Mesenchymal stem cell (in vitro differentiated cells and primary cell): Measurements from ENCODE around the gene ANKS1B.

ENCODE experiments used
- DNase-seq: peaks from one replicate; pipeline ENCODE4 v3.0.0-alpha.2; 2013
- H2AFZ ChIP-seq: one replicate; pipeline ENCODE4 v1.6.1; 2013; ENCODE audit warnings: low read depth, mild to moderate bottlenecking, control low read depth, inconsistent platforms, low read length, moderate library complexity
- H2AK5ac ChIP-seq: 2 replicates; pipeline ENCODE4 v1.6.1; 2013; ENCODE audit warnings: low read length, moderate library complexity, mild to moderate bottlenecking, inconsistent platforms; ENCODE audit not compliant: severe bottlenecking
- H2BK120ac ChIP-seq: one replicate; pipeline ENCODE4 v1.6.1; 2013; ENCODE audit warnings: low read depth, mild to moderate bottlenecking, inconsistent platforms, low read length, moderate library complexity
- H2BK12ac ChIP-seq, 2 experiments: one replicate each; pipeline ENCODE4 v1.6.1; 2013; ENCODE audit warnings: inconsistent platforms in 2 of 2, low read length in 2 of 2, mild to moderate bottlenecking in 2 of 2, moderate library complexity in 2 of 2, control low read depth in 1 of 2
- H2BK15ac ChIP-seq: one replicate; pipeline ENCODE4 v1.6.1; 2013; ENCODE audit warnings: mild to moderate bottlenecking, low read depth, inconsistent platforms; ENCODE audit not compliant: poor library complexity, severe bottlenecking
- H2BK5ac ChIP-seq: 2 replicates; pipeline ENCODE4 v1.6.1; 2013; ENCODE audit warnings: low read depth, mild to moderate bottlenecking, low read length, control low read depth, inconsistent platforms; ENCODE audit not compliant: poor library complexity, severe bottlenecking
- H3K14ac ChIP-seq, 2 experiments: one replicate each; pipeline ENCODE4 v1.6.1; 2013; ENCODE audit warnings: inconsistent platforms in 2 of 2, low read length in 2 of 2, control low read depth in 1 of 2, mild to moderate bottlenecking in 1 of 2, moderate library complexity in 1 of 2
- H3K18ac ChIP-seq, 2 experiments: one replicate each; pipeline ENCODE4 v1.6.1; 2013; ENCODE audit warnings: inconsistent platforms in 2 of 2, low read length in 2 of 2, control low read depth in 1 of 2, low read depth in 1 of 2, mild to moderate bottlenecking in 1 of 2
- H3K23ac ChIP-seq, 2 experiments: one replicate each; pipeline ENCODE4 v1.6.1; 2013; ENCODE audit warnings: inconsistent platforms in 2 of 2, low read length in 2 of 2, mild to moderate bottlenecking in 2 of 2, moderate library complexity in 2 of 2, control low read depth in 1 of 2
- H3K27ac ChIP-seq: 2 replicates; pipeline ENCODE4 v1.5.1; 2013; ENCODE audit warnings: mild to moderate bottlenecking, moderate library complexity, low read length, control low read depth, inconsistent platforms; ENCODE audit not compliant: poor library complexity, severe bottlenecking
- H3K27me3 ChIP-seq, 2 experiments: 2 replicates each; pipeline versions ENCODE4 v1.6.1 to v1.7.0; 2013; ENCODE audit warnings: low read length in 2 of 2, mild to moderate bottlenecking in 2 of 2, moderate library complexity in 2 of 2, control low read depth in 1 of 2, inconsistent platforms in 1 of 2; ENCODE audit not compliant: control insufficient read depth in 1 of 2, insufficient read depth in 1 of 2
- H3K36me3 ChIP-seq, 2 experiments: 2 replicates each; pipeline versions ENCODE4 v1.6.1 to v1.7.0; 2013; ENCODE audit warnings: low read length in 2 of 2, control low read depth in 1 of 2, inconsistent platforms in 1 of 2, low read depth in 1 of 2, mild to moderate bottlenecking in 1 of 2; ENCODE audit not compliant: insufficient read depth in 2 of 2, control insufficient read depth in 1 of 2
- H3K4ac ChIP-seq, 2 experiments: one replicate each; pipeline ENCODE4 v1.6.1; 2013; ENCODE audit warnings: inconsistent platforms in 2 of 2, low read length in 2 of 2, mild to moderate bottlenecking in 2 of 2, moderate library complexity in 2 of 2, control low read depth in 1 of 2, low read depth in 1 of 2
- H3K4me1 ChIP-seq: 2 replicates; pipeline ENCODE4 v1.6.1; 2013; ENCODE audit warnings: low read depth, low read length, control low read depth; ENCODE audit not compliant: control insufficient read depth, insufficient read depth
- H3K4me2 ChIP-seq: 2 replicates; pipeline ENCODE4 v1.6.1; 2013; ENCODE audit warnings: low read length, mild to moderate bottlenecking, inconsistent platforms; ENCODE audit not compliant: poor library complexity, severe bottlenecking
- H3K4me3 ChIP-seq, 2 experiments: 2 replicates each; pipeline versions ENCODE4 v1.5.1 to v1.7.0; 2013; ENCODE audit warnings: low read length in 2 of 2, mild to moderate bottlenecking in 2 of 2, control low read depth in 1 of 2, low read depth in 1 of 2; ENCODE audit not compliant: insufficient read depth in 1 of 2
- H3K79me1 ChIP-seq: replicated peaks from 2 replicates; pipeline ENCODE4 v1.6.1; 2013; ENCODE audit warnings: mild to moderate bottlenecking, control low read depth, low read length, inconsistent platforms; ENCODE audit not compliant: poor library complexity, severe bottlenecking
- H3K9ac ChIP-seq: 2 replicates; pipeline ENCODE4 v1.7.0; 2013; ENCODE audit warnings: mild to moderate bottlenecking, low read length, moderate library complexity
- H3K9me3 ChIP-seq: 2 replicates; pipeline ENCODE4 v1.7.0; 2013; ENCODE audit warnings: mild to moderate bottlenecking, low read length; ENCODE audit not compliant: control insufficient read depth
- H4K8ac ChIP-seq: one replicate; pipeline ENCODE4 v1.6.1; 2013; ENCODE audit warnings: inconsistent platforms, mild to moderate bottlenecking, low read length, moderate library complexity
- H4K91ac ChIP-seq: one replicate; pipeline ENCODE4 v1.6.1; 2013; ENCODE audit warnings: mild to moderate bottlenecking, low read length, inconsistent platforms
- WGBS: methylation state at CpG from one replicate; pipeline ENCODE4 v1.1.7; 2013; ENCODE audit warnings: mixed read lengths; 5-methylcytosine and 5-hydroxymethylcytosine counted together

ANKS1B gene

DNA sequence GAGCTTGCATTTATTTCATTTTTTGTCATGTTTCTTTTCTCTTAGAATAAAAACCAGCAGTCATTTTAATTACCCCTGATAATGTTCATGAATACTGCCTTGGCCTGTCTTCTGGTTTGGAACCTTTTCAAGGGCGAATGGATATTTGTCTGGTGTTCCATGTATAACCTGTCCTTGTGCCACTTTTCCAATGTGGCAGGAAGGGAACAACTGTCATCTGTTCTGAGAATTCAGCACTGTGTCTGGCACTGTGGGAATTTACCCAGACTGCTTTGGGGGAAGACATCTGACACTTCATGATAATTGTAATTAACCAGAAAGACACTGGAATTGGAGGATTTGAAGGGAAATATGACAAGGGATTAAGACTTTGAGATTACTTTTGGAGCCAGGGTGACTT is 986.8 kb downstream of the ANKS1B start:
- H3K14ac ChIP-seq = no peak overlapping the region
- DNase-seq = no peak
- 82% methylated on average over 1 of the region's 1 CpG for WGBS

DNA sequence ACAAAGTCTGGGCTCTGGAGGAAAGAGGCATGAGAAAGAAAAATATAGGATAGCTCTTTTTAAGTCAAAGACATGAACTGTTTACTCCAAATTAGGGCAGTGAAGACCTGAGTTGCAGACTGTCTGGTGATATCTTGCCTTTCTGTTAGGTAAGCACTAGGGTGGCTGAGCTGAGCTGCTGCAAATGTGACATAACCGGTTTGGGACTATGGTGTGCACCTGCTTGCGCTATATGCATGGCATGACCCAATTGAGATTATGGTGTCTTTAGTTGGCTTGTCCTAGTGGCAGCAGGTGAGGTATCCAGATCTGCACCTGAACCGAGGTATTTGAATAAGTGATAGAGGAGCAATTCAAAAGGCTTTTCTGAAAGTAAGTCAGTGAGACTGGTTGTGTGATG is 994.1 kb downstream of the ANKS1B start:
- H3K14ac ChIP-seq = peak overlapping the region in 1 of 2 experiments; percentile 29
- WGBS = 70% methylated on average over 3 of the region's 3 CpGs
- no peaks in the 10 kb centered on the region for H3K4me1 ChIP-seq
- H2BK5ac ChIP-seq = no peak overlapping the region
- H2AK5ac ChIP-seq = no peak overlapping the region
- H3K27me3 ChIP-seq = no peaks in the 10 kb centered on the region
- H2BK12ac ChIP-seq = no peak overlapping the region
- no peak overlapping the region for H4K8ac ChIP-seq
- DNase-seq = no peak
- no peak overlapping the region for H3K18ac ChIP-seq
- no peaks in the 10 kb centered on the region for H3K79me1 ChIP-seq
- no peak overlapping the region for H3K27ac ChIP-seq
- no peak overlapping the region for H2AFZ ChIP-seq
- no peaks in the 10 kb centered on the region for H3K9me3 ChIP-seq
- H4K91ac ChIP-seq = no peak overlapping the region
- no peak overlapping the region for H2BK15ac ChIP-seq
- no peaks in the 10 kb centered on the region for H3K36me3 ChIP-seq
- no peak overlapping the region for H3K9ac ChIP-seq
- no peak overlapping the region for H3K4me3 ChIP-seq
- H3K4ac ChIP-seq = no peak overlapping the region
- no peak overlapping the region for H2BK120ac ChIP-seq
- H3K4me2 ChIP-seq = no peak overlapping the region
- H3K23ac ChIP-seq = no peak overlapping the region

More for the DNA sequence above, 986.8 kb downstream of the ANKS1B start:
- no peak overlapping the region for H3K27ac ChIP-seq
- H3K4ac ChIP-seq = no peak overlapping the region
- H3K4me2 ChIP-seq = no peak overlapping the region
- H3K4me1 ChIP-seq = no peaks in the 10 kb centered on the region
- H2AK5ac ChIP-seq = no peak overlapping the region
- no peak overlapping the region for H2BK5ac ChIP-seq
- H2AFZ ChIP-seq = no peak overlapping the region
- no peak overlapping the region for H3K18ac ChIP-seq
- no peak overlapping the region for H2BK15ac ChIP-seq
- no peak overlapping the region for H2BK12ac ChIP-seq
- H3K4me3 ChIP-seq = no peak overlapping the region
- no peak overlapping the region for H3K23ac ChIP-seq
- H3K79me1 ChIP-seq = no peaks in the 10 kb centered on the region
- H3K9ac ChIP-seq = no peak overlapping the region
- H4K91ac ChIP-seq = no peak overlapping the region
- no peaks in the 10 kb centered on the region for H3K9me3 ChIP-seq
- H2BK120ac ChIP-seq = no peak overlapping the region
- no peaks in the 10 kb centered on the region for H3K36me3 ChIP-seq
- H3K27me3 ChIP-seq = no peaks in the 10 kb centered on the region
- no peak overlapping the region for H4K8ac ChIP-seq

GRCh38 chr12:98985156-98985555 is 999.6 kb downstream of the ANKS1B start:
- no peak overlapping the region for H3K4me3 ChIP-seq
- no peak overlapping the region for H3K27ac ChIP-seq
- no CpG with 5 or more reads among the region's 2 CpGs for WGBS
- no peak overlapping the region for H2AFZ ChIP-seq
- H3K9ac ChIP-seq = no peak overlapping the region
- no peak overlapping the region for H2BK15ac ChIP-seq
- no peak overlapping the region for H3K4me2 ChIP-seq
- H4K91ac ChIP-seq = no peak overlapping the region
- no peak overlapping the region for H2BK12ac ChIP-seq
- no peak overlapping the region for H3K23ac ChIP-seq
- H2BK120ac ChIP-seq = no peak overlapping the region
- no peak for DNase-seq
- no peaks in the 10 kb centered on the region for H3K79me1 ChIP-seq
- no peak overlapping the region for H3K4ac ChIP-seq
- no peaks in the 10 kb centered on the region for H3K4me1 ChIP-seq
- H3K27me3 ChIP-seq = no peaks in the 10 kb centered on the region
- H4K8ac ChIP-seq = no peak overlapping the region
- no peak overlapping the region for H2AK5ac ChIP-seq
- no peak overlapping the region for H3K14ac ChIP-seq
- no peaks in the 10 kb centered on the region for H3K9me3 ChIP-seq
- no peaks in the 10 kb centered on the region for H3K36me3 ChIP-seq
- no peak overlapping the region for H2BK5ac ChIP-seq
- H3K18ac ChIP-seq = no peak overlapping the region

DNA sequence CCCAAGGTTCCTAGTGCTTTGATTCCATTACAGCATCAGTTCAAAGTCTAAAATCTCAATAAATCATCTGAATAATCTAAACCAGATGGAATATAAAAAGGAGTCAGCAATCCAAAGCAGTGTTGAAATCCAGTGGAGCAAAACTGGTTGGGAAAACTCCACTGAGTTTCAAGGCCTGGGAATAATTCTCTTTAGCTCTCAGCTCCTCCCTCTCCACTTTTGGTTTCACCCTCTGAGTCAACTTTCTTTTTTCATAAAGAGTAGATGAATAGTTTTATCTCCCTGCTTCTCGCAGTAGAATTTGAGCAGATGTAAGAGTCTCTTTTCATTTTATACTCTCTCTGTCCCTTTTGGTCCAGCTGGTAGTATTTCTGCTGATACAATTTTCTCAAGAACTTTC is 1001.1 kb downstream of the ANKS1B start:
- Histone ChIP-seq H3K27ac (no peak overlapping the region), H3K9me3 (no peaks in the 10 kb centered on the region), H2BK120ac (no peak overlapping the region), H3K4me1 (no peaks in the 10 kb centered on the region), H2BK15ac (no peak overlapping the region), H3K18ac (no peak overlapping the region), H3K27me3 (no peaks in the 10 kb centered on the region), H3K36me3 (no peaks in the 10 kb centered on the region), H3K4ac (no peak overlapping the region), H3K23ac (no peak overlapping the region), H3K4me2 (no peak overlapping the region), H2BK12ac (no peak overlapping the region), H2AK5ac (no peak overlapping the region), H2AFZ (no peak overlapping the region), H4K8ac (no peak overlapping the region), H3K9ac (no peak overlapping the region), H3K79me1 (no peaks in the 10 kb centered on the region), H3K14ac (no peak overlapping the region), H4K91ac (no peak overlapping the region), H2BK5ac (no peak overlapping the region), H3K4me3 (no peak overlapping the region)
- no peak for DNase-seq
- no CpG with 5 or more reads among the region's 1 CpG for WGBS
